NB4 (cell line): ENCODE data around the gene SP2.

Experiments used
- CTCF ChIP-seq: IDR thresholded peaks from one replicate; pipeline ENCODE4 v1.5.1; 2012; ENCODE audit warnings: low read depth, low read length
- POLR2A ChIP-seq: IDR thresholded peaks from 2 replicates; pipeline ENCODE4 v1.6.1; 2011; ENCODE audit warnings: mild to moderate bottlenecking; ENCODE audit not compliant: insufficient read length; ENCODE audit errors: extremely low read depth

DNA sequence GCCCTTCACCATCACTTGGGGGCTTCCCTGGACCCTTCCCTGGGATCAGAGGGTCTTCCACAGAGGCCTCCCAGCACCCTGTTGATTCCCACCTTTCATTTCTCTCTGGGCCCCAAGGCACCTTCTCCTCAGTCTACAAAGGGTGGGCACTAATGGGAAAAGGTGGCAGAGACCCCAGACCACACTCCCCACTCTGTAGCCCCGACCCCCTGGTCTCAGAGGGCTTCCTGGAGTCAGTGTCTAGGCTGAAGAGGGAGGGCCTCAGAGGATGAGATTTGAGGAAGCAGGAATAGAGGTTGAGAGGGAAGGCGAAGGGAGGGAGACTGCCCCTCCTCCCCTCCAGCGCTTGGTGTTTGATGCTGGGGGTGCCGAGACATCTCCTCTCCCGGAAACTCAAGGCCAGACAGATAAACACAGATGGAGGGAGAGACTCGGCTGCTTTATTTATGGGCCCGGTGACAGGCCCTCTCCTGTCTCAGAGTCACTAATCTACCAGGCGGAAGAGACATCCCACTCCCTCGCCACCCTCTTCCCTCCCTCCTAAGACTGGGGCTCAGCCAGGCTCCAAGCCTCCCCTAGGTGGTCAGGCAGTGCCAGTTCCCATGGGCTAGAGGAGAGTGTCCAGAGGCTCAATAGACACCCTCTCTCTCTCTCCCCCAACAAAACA lies 18.5 kb upstream of the SP2 start:
- no peak for TF ChIP-seq CTCF
- TF ChIP-seq POLR2A = no peak
